GM19328 (cell line): Measurements from ENCODE around the gene TUBB2A.
"Not testable (repeated sequence)": the region's sequence is repeated elsewhere in the genome, so short reads cannot be mapped to it uniquely, and the experiment has no call there.

Experiments
- ATAC-seq: cut with Tn5 transposase; IDR thresholded peaks from one replicate; pipeline ENCODE4 v1.9.1; 2021; ENCODE audit warnings: mild to moderate bottlenecking, moderate library complexity; ENCODE audit not compliant: unreplicated experiment

Gene TUBB2A

DNA sequence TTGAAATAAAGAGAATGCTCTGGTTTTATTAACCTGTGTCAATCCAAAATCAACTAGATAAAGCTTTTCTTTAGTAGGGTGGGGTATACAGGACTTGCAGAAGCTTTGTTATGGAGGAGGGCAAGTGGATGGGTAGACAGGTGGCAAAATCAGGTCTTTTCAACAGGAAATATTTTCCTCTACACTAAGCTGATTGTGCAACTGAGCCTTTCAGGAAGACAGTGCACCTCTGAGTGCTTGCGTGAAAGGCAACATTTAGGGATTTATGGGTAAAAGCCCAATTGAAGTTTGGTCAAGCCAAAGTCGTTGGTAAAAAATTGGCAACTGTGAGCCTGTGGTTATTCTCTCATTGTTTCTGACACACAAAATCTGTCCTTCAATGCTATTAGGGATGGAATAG, 23.8 kb upstream of the TUBB2A start:
- ATAC-seq, result no peak

DNA sequence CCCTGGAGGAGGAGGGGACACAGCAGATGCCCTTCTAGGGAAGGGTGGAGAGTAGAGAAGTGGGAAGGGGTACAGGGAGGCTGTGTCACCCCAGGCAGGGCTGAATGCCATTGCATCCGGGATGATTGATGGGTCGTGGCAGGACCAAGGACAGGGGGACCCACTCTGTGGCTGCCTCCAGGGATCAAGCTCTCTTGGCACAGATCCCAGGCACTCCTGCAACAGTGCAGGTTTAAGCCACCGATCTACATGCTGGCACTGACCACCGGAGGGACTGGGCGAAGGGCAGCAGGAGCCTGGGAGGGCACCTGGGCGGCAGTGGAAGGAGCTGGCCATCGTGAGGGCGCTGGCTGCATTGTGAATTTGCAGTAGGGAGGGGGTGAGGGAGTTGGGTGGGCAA, 22.6 kb upstream of the TUBB2A start:
- not testable (repeated sequence) for ATAC-seq

DNA sequence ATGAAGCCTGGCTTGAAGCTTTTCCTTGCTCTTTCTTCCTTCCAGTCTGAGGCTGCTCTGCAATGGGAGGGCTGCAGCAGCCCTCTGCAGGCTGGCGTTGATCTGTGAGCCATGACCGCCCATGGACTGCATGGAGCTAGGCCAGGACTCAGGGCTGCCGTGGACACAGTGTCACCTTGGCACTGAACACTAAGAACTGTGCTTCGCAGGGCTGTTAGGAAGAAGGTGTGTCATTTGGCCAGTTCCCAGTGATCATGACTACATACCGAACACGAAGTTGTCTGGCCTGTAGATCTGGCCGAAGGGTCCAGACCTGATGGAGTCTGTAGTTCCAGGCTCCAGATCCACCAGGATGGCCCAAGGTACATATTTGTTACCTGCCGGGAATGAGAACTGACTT, 21.3 kb upstream of the TUBB2A start:
- not testable (repeated sequence) for ATAC-seq

DNA sequence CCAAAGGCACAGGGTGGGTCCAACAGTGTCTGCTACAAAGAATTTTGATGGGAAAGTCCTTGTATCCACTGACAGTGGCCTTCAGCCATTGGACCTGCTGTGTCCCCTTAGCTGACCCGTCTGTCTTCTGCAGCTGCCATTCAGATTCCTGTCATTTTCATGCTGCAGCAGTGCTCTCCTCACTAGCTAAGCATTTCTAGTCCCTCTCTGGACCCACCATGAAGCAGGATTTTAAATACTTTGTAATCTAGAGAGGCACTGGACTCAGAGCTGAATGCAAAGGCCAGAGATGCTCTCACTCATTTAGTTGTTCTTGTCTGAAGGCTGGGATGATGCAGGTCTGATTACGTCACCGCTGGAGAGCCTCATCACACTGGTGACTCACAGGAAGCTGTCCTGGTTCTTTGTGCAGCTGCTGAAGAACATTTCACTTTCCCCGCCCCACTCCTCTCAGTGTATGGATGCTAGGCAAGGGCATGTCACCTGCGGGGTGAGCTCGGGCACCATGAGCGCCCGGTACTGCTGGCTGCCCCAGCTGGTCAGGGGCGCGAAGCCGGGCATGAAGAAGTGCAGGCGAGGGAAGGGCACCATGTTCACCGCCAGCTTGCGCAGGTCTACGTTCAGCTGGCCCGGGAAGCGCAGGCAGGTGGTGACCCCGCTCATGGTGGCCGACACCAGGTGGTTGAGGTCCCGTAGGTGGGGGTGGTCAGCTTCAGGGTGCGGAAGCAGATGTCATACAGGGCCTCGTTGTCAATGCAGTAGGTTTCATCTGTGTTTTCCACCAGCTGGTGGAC, 19.4 kb upstream of the TUBB2A start:
- no peak for ATAC-seq

DNA sequence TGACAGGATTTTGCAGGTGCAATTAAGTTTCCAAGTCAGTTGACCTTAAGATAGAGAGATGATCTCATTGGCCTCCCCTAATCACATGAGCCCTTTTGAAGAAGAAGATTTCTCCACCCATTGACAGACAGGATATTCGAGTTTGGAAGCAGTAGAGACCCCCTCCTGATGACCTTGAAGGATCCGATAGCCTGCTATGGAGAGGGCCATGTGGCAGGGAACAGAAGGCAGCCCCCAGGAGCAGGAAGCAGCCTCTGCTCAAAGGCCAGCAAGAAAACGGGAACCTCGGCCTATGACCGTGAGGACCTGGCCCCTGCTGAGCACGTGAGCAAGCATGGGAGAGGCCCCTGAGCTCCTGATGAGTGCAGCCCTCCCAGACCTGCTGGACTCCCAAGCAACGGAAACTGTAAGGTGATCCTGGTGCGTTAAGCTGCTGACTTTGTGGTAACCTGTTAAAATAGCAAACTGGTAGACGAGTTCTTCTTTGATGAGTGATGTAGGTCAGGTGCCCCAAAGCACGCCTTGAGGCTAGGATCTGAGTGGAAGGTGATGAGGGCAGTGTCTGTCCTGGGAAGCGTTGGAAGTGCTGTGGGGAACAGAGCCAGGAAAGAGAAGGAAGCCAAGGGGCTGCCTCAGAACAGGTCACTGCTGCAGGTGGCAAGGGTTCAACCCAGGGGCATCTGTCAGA, 18.5 kb upstream of the TUBB2A start:
- no peak for ATAC-seq

DNA sequence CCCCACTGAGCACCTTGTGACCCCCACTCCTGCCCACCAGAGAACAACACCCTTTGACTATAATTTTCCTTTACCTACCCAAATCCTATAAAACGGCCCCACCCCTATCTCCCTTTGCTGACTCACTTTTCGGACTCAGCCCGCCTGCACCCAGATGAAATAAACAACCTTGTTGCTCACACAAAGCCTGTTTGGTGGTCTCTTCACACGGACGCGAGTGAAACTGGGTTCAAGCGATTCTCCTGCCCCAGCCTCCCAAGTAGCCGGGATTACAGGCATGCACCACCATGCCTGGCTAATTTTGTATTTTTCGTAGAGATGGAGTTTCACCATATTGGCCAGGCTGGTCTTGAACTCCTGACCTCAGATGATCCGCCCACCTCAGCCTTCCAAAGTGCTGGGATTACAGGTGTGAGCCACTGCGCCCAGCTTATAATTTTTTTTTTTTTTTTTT, 16.3 kb upstream of the TUBB2A start:
- not testable (repeated sequence) for ATAC-seq

DNA sequence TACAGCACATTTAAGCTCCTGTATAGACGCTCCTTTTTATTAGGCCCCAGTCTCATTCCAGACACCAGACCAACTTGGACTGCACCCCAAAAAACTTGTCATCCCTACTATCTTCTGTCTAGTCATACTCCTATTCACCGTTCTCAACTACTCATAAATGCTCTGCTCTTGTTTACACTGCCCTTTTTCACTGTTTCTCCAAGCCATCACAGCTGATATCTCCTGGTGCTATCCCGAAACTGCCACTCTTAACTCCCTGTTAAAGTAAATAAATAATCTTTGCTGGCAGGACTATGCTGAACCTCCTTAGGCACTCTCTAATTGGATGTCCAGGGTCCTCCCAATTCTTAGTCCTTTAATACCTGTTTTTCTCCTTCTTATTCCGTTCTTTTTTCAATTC, 15.4 kb upstream of the TUBB2A start:
- ATAC-seq, result not testable (repeated sequence)

DNA sequence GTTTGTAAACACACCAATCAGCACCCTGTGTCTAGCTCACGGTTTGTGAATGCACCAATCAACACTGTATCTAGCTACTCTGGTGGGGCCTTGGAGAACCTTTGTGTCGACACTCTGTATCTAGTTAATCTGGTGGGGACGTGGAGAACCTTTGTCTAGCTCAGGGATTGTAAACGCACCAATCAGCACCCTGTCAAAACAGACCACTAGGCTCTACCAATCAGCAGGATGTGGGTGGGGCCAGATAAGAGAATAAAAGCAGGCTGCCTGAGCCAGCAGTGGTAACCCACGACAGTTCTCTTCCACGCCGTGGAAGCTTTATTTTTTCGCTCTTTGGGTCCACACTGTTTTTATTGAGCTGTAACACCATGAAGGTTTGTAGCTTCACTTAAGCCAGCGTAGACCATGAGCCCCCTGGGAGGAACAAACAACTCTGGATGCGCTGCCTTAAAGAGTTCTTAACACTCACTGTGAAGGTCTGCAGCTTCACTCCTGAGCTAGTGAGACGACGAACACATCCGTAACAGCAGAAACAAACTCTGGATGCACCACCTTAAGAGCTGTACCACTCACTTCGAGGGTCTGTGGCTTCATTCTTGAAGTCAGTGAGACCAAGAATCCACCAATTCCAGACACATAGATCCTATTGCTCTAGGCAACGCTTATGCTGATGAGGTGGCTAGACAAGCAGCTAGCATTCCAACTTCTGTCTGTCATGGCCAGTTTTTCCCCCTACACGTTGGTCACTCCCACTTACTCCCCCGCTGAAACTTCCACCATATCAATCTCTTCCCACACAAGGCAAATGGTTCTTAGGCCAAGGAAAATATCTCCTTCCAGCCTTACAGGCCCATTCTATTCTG, 14.2 kb upstream of the TUBB2A start:
- not testable (repeated sequence) for ATAC-seq

DNA sequence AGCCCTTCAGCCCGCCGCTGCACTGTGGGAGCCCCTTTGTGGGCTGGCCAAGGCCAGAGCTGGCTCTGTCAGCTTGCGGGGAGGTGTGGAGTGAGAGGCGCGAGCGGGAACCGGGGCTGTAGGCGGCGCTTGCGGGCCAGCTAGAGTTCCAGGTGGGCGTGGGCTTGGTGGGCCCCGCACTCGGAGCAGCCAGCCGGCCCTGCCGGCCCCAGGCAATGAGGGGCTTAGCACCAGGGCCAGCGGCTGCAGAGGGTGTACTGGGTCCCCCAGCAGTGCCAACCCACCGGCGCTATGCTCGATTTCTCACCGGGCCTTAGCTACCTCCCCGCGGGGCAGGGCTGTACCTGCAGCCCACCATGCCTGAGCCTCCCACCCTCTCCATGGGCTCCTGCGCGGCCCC, 13.3 kb upstream of the TUBB2A start:
- ATAC-seq, result not testable (repeated sequence)

DNA sequence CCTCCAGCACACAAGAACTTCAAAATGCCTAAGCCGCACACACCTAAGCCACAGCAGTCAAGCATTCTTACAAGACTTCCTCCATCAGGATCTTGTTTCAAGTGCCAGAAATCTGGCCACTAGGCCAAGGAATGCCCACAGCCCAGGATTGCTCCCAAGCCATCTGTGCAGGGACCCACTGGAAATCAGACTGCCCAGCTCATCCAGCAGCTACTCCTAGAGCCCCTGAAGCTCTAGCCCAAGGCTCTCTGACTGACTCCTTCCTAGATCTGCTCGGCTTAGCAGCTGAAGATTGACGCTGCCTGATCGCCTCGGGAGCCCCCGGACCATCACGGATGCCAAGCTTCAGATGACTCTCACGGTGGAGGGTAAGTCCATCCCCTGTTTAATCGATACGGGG, 10.7 kb upstream of the TUBB2A start:
- ATAC-seq, result not testable (repeated sequence)

DNA sequence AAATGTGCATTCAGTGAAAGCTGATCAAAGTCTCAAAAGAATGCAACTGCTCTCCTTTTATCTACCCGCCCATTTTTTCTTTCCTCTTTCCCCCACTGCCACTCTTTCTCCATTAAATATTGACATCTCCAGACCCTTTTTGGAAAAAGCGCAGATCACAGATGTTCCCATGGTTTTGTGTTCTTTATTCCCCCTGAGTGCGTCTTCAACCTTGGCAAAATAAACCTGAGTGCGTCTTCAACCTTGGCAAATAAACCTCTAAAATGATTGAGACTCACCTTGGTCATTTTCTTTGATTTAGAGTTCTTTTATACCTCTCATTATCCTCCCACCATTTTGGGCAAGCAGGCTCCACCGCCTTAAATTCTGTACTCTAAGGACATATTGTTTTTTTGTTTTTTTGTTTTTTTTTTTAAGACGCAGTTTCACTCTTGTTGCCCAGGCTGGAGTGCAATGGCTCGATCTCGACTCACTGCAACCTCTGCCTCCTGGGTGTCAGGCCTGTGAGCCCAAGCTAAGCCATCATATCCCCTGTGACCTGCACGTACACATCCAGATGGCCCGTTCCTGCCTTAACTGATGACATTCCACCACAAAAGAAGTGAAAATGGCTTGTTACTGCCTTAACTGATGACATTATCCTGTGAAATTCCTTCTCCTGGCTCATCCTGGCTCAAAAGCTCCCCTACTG, 9.3 kb upstream of the TUBB2A start:
- not testable (repeated sequence) for ATAC-seq

DNA sequence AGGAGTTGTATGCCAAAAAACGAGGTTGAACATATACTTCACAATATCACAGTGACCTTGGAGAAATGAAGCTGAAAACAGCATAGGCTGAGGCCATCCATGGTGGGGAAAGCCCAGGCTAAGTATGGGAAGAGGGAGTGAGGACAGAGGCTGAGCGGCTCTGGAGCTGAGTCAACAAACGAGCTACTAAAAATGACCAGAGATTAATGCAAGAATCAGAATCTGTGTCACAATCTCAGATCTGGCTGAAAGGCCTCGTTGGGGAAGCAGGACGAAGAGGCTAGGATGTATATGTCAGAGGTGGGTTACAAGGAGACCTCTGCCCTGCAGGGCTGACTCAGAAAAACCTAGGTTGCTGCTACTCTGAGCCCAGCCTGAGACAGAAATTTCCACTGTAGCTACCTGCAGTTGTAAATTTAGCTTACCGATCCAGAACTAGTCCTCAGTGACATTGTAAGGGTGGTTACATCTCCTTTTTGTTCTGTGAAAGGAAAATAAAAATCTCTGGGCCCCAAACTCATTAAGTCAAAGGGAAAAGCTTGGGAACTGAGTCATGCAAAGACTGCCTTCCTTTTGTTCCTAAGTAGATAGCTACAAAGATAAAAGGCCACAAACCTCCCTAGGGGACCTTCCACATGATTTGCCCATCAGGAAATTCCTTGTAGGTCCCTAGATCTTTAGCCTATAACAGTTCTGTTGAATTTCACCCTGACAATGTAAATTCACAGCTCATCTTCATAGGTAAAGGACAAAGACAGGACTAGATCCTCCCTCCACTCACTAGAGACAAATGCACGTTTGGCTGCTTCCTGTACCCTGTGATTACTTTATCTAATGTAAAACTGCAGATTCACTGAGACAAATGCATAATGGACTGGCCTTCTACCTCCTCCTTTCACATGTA, 8.5 kb upstream of the TUBB2A start:
- no peak for ATAC-seq

DNA sequence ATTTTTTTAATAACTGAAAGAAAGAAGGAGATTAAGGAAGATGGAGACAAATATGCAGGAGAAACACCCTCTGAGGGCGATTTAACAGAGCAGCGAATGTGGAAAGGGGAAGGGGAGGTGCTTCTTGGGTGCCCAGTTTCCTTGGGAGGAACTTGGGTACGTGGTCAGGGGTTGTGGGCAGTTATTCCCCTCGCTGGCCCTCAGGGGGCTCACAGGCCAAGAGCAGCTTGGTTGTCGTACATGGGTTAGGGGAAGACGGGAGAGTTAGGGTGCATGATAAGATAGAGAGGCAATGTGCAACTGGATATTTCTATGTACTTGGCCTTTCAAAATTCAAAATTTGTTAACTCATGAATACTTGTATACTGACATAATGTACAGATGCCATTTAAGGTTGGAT, 7.0 kb upstream of the TUBB2A start:
- ATAC-seq, result no peak

DNA sequence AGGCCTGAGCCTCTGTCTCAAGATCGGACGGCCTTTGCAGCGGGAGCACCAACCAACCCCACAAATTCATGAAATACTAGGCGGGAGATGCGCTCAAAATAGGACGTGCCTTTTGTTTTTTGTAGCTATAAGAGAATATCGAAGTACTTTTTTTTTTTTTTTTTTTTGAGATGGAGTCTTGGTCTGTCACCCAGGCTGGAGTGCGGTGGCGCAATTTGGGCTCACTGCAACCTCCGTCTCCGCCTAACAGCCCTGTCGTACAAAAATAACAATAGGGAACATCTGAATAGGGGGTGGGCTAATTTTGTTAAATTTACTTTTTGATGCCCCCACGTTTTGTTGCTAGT, 5.9 kb upstream of the TUBB2A start:
- no peak for ATAC-seq

DNA sequence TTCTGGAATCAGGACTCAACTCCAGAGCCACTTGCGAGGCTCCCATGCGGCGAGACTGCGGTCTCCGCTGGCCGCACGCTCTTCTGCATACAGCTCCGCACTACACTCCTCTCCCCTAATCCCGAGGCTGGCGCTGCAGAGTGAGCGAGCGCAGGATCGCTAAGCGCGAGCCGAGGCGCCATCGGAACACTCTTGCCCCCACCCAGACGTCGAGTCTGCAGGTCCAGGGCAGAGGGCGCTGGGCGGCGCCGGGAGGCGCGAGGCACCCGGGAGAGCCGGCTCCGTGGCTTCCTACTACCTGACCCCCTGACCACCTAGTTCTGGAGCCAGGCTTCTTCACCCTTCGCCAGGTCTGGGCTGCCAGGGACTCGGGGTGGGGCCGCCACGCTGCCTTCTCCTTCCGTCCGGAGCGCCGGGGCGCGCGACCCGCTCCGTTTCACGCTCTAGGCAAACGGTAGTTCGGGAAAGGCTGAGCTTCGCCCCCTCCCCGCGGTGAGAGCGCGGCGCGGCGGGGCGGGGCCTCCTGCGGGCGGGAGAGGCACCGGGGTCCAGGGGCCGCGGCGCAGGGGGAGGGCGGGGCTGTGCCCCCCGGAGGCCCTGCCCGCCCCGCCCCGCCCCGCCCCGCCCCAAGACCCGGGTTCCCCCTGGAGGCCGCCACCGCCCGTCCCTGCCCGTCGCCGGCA, 5.4 kb upstream of the TUBB2A start:
- peak; percentile 52 for ATAC-seq

DNA sequence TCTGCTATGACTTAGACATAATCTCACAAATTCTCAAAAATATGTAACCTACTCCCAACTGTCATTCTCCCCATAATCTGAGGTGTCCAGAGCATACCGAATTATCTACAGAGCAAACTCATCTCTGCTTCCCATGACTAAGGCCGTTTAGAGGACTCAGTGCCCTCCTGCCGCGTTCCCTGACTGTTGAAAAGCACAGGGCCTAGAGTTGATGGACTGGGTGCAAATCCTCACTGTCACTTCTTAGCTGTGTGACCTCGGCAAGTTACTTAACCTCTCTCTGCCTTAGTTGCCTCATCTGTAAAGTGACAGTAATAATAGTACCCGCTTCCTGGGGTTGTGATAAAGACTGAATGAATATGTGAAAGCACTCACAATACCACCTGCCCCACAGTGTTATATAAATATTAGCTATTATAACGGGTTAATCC, 4.7 kb upstream of the TUBB2A start:
- ATAC-seq, result no peak

DNA sequence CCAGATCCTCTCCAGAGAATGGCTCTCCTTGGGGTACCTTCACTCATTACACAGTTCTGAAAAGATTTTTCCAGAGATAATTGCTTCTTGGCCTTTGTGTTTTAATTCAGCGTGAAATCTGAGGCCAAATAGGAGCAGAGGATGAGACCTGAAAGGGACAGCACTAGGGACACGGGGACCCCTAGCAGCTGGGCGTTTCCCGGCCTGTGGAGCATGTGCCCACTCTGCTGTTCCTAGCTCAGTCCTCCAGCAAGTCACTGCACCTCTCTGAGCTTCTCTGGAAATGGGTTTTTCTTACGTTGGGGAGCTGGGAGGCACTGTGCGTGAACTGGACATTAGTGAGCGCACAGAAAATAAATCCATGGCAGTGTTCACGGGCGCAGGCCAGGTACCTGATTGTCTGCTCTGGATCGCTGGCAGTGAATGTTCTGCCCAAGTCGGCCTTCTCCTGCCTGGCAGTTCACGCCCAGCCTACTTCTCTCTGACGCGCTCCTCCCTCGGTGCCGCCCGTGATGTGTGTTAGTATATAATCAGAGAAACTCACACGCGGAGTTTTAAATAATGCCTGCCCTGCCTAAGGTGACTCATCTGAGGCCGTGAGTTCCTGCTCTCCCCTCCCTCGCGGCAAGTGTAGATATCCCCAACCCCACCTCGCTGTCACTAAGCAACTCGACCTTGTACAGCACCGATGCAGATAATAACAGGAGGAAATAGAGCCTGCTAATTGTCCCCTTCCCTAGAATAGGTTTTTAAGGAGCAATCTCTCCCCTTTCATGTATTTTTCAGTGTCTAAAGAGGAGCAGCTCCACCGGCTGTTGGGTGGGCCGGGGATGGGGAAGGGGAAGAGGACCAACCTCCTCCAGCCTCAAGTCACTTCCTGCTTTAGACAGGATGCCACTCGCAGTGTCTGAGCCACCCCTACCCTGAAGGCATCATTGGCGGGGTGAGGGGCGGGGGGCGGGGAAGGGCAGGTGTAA, 2.7 kb upstream of the TUBB2A start:
- ATAC-seq, result no peak
